ENCODE measurements around the gene BICDL2. TPM values are rescaled to one million over a fixed set of nuclear protein-coding genes. Genes with fewer than 3 reads are reported as not detected.

The BICDL2 gene
- total RNA-seq, 2 experiments from 2014 or later, result 0.77 to 0.92 TPM

DNA sequence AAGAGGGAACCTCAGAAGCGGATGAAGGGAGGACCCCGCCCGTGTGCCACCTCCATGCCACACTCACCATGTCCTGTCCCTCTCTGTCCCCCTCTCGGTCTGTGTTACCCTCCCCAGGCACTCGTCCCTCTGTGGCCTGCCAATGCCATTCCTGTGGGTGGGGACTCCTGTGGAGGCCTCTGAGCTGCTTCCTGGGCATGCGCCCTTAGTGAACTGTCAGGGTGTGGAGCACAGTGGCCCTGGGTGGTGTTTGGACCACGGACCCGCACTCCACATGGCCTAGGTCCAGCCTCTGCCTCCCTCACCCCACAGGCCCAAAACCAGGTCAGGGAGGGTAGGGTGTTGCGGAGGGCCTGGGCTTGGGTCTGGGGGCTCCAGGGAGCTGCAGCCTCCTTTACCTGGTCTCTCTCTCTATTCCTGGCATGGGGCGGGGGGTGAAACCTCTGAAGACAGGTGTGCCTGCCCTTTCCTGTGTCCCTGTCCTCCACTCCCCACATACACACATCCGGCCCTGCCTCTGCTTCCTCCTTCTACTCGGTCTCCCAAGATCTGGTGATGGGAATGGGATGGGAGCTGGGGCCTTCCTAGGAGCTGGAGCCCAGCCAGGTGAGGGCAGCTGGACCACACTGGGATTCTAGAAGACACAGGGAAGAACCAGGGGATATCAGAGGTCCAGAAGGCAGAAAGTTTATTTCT lies 45.0 kb downstream of the BICDL2 start:
- ATAC-seq (no peak), DNase-seq (no peak)
- Mint-ChIP-seq H3K36me3 (ENCODE audit: low read depth) (no peaks in the 10 kb centered on the region), H3K27ac (no peak overlapping the region), H3K9me3 (no peaks in the 10 kb centered on the region), H3K27me3 (no peaks in the 10 kb centered on the region), H3K4me3 (no peak overlapping the region), H3K4me1 (ENCODE audit: low read depth) (no peaks in the 10 kb centered on the region)
- CTCF ChIA-PET, result interaction anchor here (0.6 kb wide), 1 partner anchor 12 kb away, joined by 3 read pairs; no protein-coding TSS in a partner anchor
- no peak for TF ChIP-seq CTCF (IDR thresholded peaks at IDR 0.05)
- POLR2A ChIA-PET, result no interaction called here
- intact Hi-C loops (cut with micrococcal nuclease), result no loop called here

- DNase-seq (no peak), ATAC-seq (no peak)
- intact Hi-C loops (cut with micrococcal nuclease), result no loop called here
- Mint-ChIP-seq H3K27me3 (no peaks in the 10 kb centered on the region), H3K4me3 (no peak overlapping the region), H3K4me1 (ENCODE audit: low read depth) (no peaks in the 10 kb centered on the region), H3K36me3 (ENCODE audit: low read depth) (no peaks in the 10 kb centered on the region), H3K9me3 (no peaks in the 10 kb centered on the region), H3K27ac (no peak overlapping the region)
- ChIA-PET CTCF (no interaction called here), POLR2A (interaction anchor here (1.8 kb wide), 1 partner anchor 18 kb away, joined by 5 read pairs; no protein-coding TSS in a partner anchor)
- no peak for TF ChIP-seq CTCF (IDR thresholded peaks at IDR 0.05)
Measured at GRCh38 chr16:2990891-2991290, 45.9 kb downstream of the BICDL2 start.

- Mint-ChIP-seq H3K27ac (no peak overlapping the region), H3K4me3 (no peak overlapping the region), H3K36me3 (ENCODE audit: low read depth) (no peaks in the 10 kb centered on the region), H3K4me1 (ENCODE audit: low read depth) (peaks cover 2% of the 10 kb centered on the region), H3K27me3 (no peaks in the 10 kb centered on the region), H3K9me3 (no peaks in the 10 kb centered on the region)
- CTCF ChIA-PET, result interaction anchor here (1.0 to 1.2 kb wide), 2 partner anchors 19 to 70 kb away, joined by 3 read pairs; no protein-coding TSS in a partner anchor
- ATAC-seq (no peak), DNase-seq (no peak)
- TF ChIP-seq CTCF (IDR thresholded peaks at IDR 0.05), result no peak
- intact Hi-C loops (cut with micrococcal nuclease), result no loop called here
- POLR2A ChIA-PET, result interaction anchor here (1.3 kb wide), 1 partner anchor 10 kb away, joined by 3 read pairs; no protein-coding TSS in a partner anchor
Measured at GRCh38 chr16:2988590-2989099, 48.1 kb downstream of the BICDL2 start.

DNA sequence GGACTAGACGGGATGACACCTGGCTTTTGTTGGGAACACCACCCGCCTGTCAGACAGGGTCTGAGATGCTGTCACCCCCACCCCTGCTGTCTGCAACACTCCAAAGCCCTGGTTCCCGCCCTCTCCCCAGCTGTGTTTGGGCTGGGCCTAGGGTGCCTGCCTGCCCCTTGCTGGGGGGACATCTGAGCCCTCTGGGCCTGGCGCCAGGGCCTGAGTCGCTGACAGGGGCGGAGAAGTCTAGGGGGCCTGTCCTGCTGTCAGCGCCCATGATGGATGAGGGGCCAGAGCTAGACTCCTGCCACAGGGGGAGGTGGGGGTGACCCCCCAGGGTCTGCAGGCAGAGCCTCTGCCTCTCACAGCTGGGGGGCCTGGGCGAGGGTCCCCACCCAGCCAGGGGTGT lies 48.9 kb downstream of the BICDL2 start:
- no peak overlapping the region for H3K4me3 Mint-ChIP-seq
- H3K27me3 Mint-ChIP-seq, result no peaks in the 10 kb centered on the region
- H3K36me3 Mint-ChIP-seq (ENCODE audit: low read depth), result no peaks in the 10 kb centered on the region
- no peaks in the 10 kb centered on the region for H3K9me3 Mint-ChIP-seq
- ATAC-seq (no peak), DNase-seq (no peak)
- ChIA-PET POLR2A (interaction anchor here (1.3 kb wide), 1 partner anchor 9 kb away, joined by 3 read pairs; no protein-coding TSS in a partner anchor), CTCF (interaction anchor here (1.0 to 1.5 kb wide), 3 partner anchors 20 to 71 kb away, joined by 3 to 4 read pairs (median 3); no protein-coding TSS in a partner anchor)
- peaks cover 4% of the 10 kb centered on the region for H3K4me1 Mint-ChIP-seq (ENCODE audit: low read depth)
- intact Hi-C loops (cut with micrococcal nuclease), result no loop called here
- no peak for TF ChIP-seq CTCF (IDR thresholded peaks at IDR 0.05)
- H3K27ac Mint-ChIP-seq, result no peak overlapping the region

DNA sequence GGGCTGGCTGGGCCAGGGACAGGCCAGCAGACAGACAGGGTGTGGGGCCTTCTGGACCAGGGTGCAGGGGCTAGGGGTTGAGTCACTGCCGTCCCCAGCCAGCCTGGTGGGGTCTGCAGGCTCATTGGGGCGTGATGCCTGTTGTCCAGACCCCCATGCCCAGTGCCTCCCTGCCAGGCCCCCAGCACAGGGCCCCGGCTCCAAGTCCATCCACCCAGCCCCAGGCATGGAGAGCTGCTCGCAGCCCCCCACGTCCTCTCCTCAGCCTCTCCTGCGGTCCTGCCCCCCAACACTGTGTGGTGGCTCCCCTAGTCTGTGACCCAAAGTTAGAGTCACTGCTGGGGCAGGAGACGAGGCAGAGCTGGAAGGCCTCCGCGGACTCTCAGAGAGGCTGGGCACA lies 49.5 kb downstream of the BICDL2 start:
- ChIA-PET POLR2A (no interaction called here), CTCF (interaction anchor here (1.2 to 1.5 kb wide), 2 partner anchors 20 to 45 kb away, joined by 3 to 4 read pairs; no protein-coding TSS in a partner anchor)
- Mint-ChIP-seq H3K27ac (no peak overlapping the region), H3K27me3 (no peaks in the 10 kb centered on the region), H3K4me1 (ENCODE audit: low read depth) (peaks cover 4% of the 10 kb centered on the region), H3K9me3 (no peaks in the 10 kb centered on the region), H3K36me3 (ENCODE audit: low read depth) (no peaks in the 10 kb centered on the region), H3K4me3 (no peak overlapping the region)
- TF ChIP-seq CTCF (IDR thresholded peaks at IDR 0.05), result no peak
- intact Hi-C loops (cut with micrococcal nuclease), result no loop called here
- DNase-seq (no peak), ATAC-seq (no peak)
